ENCODE measurements around the gene KRTAP10-6. TPM values are rescaled to one million over a fixed set of nuclear protein-coding genes. Genes with fewer than 3 reads are reported as not detected.
"Not testable (repeated sequence)": the region's sequence is repeated elsewhere in the genome, so short reads cannot be mapped to it uniquely, and the experiment has no call there.

Gene KRTAP10-6
- total RNA-seq, 1 donor from 2014 or later: not detected

DNA sequence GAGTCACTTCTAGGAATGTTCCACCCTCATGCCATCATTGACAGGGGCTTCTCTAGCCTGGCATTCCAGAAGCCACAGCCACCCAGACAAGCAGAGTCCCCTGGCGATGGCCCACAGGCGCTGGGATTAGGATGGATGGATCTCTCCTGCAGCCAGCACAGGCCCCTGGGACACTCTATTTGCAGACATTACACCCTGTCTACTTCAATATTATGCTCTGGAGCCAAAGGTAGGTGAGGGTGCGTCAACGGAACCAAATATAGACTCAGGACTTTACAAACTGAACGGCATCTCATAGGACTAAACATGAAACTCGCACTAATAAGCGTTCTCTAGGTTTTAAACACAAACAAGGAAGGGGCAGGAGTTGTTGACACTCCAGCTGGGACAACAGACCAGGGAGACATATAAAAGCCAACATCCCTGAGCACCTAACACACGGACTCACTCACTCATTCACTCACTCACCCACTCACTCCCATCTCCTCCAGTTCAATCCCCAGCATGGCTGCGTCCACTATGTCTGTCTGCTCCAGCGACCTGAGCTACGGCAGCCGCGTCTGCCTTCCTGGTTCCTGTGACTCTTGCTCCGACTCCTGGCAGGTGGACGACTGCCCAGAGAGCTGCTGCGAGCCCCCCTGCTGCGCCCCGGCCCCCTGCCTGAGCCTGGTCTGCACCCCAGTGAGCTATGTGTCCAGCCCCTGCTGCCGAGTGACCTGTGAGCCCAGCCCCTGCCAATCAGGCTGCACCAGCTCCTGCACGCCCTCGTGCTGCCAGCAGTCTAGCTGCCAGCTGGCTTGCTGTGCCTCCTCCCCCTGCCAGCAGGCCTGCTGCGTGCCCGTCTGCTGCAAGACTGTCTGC, 8.0 kb upstream of the KRTAP10-6 start, which contains the start of gene KRTAP10-7:
TSS of gene KRTAP10-7 (plus strand) at position 480 of the 861 bp plus-strand sequence. CDS start at position 505, 25 bp downstream.
- DNase-seq (ENCODE audit: low read depth, low spot score): not testable (repeated sequence)

DNA sequence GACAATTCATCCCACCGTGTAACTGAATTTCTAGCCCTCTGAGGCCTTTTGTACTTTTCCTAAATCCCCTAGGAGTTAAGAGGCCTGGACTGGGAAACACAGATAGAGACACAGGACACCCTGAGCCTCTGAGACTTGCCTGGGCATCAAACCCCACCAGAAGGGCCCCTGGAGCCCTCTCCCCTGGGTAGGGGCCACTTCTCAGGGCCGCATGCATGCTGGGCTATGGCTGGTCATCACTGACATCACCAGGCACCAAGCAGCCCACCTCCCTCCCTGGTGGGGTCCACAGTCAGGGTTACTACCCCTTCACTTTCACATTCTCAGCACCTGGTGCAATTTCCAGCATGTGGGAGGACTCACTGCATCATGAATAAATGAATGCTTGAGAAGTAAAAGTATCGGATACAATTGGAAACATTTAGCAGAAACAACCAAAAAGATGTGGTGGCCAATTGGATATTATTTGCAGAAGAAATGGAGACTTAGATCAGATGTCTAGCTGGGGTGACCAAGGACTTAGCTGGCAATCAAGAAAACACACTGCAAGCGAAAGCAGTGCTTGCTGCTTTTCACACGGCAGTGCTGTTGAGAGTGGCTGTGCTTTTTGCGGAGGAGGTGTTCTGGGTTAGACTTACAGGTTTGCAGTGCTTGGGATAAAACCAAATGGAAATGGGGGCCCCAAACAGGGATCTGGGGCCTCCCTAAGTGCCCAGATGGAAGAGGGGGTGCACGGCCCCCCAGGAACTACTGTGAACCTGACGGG, 7.1 kb upstream of the KRTAP10-6 start:
- no peak for DNase-seq (ENCODE audit: low read depth, low spot score)

DNA sequence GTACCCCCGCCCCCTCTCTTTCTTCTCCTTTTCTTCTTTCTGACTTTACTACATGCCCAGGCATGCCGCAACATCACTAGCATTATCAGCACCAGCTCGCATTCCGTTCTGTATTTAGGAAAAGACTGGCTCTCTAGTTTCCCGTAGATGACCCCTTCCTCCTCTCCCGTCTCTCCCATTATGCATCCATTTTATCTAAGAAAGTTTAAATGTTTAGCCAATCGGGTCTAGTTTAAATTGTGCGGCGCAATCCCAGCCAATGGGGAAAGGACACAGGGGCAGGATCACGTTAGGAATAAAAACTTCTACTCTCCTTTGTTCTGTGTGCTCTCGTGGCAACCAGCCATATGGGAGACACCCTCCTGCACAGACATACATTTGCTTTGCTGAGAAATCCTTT, 5.8 kb upstream of the KRTAP10-6 start:
- DNase-seq (ENCODE audit: low read depth, low spot score): no peak

DNA sequence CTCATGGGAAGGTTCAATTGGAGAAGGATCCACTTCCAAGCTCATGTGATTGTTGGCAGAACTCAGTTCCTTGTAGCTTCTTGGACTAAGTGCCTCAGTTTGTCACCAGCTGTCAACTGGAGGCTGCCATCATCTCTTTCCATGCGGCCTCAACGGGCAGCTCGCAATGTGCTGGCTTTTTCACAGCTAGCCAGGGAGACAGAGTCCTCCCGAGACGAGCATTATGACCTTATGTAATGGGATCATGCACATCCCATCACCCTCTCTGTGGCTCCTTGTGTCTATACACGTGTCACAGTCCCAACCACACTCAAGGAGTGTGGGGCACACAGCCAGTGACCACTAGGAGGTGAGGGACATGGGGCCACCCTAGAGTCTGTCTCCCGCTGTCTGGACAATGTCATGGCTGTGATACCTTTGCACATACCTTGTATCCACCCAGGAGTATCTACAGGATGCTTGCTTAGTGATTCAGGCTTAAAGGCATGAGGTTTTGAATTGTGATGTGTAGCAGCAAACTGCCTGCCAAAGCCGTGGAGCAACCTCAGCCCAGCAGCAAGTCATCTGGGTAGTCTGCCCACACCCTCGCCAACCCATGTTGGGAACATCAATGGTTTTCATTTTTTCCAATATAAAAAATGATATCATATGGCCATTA, 3.9 kb upstream of the KRTAP10-6 start:
- DNase-seq (ENCODE audit: low read depth, low spot score): no peak

DNA sequence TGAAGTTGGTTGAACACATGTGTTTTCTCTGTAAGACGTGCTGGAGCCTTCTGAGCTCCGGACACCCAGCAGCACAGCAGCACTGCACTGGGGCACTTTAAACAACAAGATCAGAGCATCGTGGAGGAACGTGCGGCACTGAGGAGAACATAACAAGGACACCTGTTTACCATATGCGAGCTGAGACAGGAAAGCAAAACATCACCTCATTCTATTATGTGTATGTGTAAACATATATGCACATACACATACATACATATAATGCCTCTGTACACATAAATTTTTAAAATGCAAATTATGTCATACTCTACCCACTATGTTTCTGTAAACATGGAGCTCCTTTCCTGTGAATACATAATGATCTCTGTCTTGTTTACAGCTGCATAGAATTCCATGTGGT, 3.2 kb upstream of the KRTAP10-6 start:
- no peak for DNase-seq (ENCODE audit: low read depth, low spot score)

DNA sequence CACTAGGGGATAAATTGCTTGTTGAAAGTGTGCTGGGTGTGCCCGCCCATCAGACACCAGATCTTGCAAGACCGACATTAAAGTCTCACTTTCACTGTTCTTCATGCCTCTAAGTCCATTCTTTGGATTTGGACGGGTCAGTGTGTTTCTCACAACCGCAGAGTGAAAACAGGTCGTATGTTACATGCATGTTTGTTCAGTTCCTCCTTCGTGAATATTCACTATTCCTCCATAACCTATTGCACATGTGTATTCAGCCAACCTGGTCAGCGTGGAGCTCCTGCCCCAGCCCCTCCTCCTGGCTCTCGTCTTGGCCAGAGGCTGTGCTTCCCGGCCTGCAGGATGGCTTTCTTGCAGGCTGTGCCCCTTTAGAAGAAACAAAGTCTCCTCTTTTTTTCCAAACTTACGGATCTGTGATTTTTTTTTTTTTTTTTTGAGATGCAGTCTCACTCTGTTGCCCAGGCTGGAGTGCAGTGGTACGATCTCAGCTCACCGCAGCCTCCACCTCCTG, 2.2 kb upstream of the KRTAP10-6 start:
- DNase-seq (ENCODE audit: low read depth, low spot score): no peak

DNA sequence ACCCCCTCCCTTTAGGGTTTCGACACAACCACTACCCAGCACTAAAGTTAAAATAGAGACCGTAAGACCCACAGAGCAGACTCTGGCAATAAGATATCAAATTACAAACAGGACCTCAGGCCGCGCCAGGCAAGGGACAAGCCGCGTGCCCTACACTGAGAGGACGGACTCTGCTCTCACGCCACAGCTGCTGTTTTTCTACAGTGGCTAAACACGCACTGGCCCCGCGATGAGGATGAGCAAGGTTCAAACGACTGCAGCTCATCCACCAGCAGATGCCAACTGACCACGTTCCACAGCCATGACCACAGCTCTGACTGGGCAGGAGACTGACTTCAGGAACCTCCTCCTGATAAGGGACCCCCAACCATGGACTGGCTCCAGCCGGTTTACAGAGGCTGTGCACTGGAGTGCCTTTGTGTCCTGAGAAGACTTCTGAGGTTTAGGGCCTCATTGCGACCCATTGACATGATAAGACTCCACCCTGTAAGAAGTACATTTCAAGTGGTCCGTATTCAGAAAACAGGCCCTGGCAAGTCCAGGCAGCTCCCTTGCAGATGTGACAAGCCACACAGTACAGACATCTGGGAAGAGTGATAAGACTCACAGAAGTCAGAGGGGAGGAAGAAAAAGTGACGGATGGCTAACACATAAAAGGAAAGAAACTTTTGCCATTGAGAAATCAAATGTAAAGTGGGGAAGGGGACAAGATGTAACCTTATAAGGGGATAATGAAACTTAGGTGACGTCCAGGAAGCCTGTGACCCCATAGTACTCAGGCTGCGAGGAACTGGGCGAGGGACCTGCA, 1.5 kb upstream of the KRTAP10-6 start:
- no peak for DNase-seq (ENCODE audit: low read depth, low spot score)

DNA sequence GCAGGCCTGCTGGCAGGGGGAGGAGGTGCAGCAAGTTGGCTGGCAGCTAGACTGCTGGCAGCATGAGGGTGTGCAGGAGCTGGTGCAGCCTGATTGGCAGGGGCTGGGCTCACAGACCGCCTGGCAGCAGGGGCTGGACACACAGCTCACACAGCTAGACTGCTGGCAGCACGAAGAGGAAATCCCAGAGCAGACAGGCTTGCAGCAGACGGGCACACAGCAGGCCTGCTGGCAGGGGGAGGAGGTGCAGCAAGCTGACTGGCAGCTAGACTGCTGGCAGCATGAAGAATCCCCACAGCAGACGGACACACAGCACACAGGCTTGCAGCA, 539 bp downstream of the KRTAP10-6 start:
- not testable (repeated sequence) for DNase-seq (ENCODE audit: low read depth, low spot score)

DNA sequence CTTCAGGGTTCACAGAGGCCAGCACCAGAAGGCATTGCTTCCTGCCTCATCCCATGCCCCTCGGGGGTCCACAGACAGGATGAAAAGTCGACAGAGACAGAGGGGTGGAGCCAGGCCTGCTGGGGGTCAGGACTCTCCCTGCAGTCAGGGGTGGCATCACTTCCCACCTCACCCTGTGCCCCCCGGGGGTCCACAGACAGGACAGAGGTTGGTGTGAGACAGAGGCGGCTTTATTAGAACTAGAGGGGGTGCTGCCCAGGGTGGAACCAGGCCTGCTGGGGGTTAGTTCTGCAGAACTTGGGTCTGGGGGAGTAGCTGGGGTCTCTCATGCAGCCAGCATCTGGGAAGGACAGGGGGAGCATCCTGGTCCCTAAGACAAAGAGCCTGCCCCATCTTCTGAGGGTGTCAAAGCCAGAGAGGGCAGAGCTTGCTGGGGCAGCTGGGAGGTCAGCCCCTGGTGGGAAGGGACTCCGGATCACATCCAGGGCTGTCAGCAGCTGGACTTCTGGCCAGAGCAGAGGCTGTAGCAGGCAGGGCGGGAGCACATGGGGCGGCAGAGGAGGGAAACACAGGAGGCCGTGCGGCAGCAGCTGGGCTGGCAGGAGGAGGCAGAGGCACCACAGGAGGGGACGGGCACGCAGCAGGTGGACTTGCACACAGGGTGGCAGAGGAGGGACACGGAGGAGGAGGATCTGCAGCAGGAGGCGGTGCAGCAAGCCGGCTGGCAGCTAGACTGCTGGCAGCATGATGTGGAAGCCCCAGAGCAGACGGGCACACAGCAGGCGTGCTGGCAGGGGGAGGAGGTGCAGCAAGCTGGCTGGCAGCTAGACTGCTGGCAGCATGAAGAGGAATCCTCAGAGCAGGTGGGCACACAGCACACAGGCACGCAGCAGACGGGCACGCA, 1.2 kb downstream of the KRTAP10-6 start:
- DNase-seq (ENCODE audit: low read depth, low spot score): not testable (repeated sequence)

DNA sequence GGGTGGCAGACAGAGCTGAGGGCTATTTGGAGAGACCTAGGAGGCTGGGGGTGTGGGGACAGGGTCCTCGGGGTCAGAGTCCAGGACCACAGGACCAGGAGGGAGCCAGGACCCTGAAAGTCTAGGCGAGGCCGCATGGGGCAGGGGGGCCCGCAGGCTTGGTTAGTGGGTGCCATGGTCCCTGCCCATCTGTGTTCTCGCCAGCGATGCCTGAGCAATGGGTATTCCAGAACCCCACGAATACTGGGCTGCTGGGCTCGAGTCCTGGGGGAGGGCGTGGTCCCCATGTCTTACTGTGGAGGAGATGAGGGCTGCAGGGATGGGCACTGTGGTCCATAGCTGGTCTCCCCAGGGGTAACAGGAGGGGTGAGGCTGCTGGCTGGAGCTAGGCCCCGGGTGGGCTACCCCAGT, 2.0 kb downstream of the KRTAP10-6 start:
- no peak for DNase-seq (ENCODE audit: low read depth, low spot score)

DNA sequence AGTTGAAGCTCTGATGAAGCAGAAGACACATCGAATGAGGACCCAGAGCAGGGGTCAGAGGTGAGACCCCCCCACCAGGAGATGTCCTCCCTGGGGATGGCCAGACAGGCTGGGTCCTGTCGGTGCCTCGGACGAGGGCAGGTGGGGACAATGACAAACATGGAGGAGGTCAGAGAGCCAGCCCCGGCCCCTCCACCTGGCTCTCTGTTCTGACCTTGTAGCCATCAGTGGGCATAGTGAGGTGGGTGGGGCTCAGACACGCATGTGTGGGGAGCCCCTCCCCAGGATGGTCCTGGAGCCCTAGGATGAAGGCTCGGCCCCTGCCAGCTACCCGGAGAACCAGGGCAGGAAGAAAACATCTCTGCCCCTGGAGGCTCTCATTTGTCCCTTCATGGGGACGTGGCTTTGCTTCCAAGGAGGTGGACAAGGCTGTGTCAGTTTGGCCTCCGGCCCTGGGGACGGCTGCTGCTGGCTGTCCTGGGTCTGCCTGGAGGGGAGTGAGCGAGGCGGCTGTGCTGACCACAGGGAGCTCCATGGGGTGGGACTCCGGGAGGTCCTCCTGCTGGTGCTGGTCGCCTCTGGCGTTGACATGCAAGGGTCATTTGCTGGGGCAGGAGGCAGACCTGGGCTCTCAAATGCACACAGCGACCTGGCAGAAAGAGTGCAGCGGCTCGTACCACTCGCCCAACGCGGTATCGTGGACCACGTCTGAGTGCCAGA, 2.6 kb downstream of the KRTAP10-6 start:
- DNase-seq (ENCODE audit: low read depth, low spot score): no peak

DNA sequence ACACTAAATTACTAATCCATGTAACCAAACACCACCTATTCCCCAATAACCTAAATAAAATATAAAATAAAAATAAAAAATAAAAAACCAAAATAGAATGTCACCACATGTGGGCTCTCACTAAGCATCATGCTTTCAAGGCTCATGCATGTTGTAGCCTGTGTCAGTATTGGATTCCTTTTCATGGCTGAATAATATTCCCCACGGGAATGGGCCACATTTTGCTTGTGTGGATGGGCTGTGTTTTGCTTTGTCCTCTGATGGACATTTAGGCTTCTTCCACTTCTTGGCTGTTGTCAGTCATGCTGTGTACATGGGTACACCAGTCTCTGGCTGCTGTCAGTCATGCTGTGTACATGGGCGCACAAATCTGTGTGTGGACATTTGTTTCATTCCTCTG, 3.2 kb downstream of the KRTAP10-6 start:
- DNase-seq (ENCODE audit: low read depth, low spot score): no peak

DNA sequence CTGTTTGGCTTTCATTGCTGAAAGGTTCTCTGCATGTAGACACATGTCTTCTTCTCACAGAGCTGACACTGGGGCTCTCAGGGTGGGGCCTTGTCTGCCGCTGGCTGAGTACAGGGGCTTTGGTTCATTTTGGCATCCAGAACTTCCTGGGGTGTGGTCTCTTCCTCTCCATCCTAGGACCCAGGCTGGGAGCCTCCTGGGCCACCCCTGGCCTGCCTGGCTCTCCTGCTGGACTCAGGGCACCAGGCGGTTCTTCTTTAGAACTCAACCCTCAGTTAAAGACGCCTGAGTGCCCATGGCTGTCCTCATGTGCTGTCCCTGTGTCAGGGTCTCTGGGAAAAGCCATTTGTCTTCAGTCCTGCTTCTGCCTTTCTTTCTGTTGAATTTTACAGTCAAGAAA, 6.4 kb downstream of the KRTAP10-6 start:
- DNase-seq (ENCODE audit: low read depth, low spot score): no peak

DNA sequence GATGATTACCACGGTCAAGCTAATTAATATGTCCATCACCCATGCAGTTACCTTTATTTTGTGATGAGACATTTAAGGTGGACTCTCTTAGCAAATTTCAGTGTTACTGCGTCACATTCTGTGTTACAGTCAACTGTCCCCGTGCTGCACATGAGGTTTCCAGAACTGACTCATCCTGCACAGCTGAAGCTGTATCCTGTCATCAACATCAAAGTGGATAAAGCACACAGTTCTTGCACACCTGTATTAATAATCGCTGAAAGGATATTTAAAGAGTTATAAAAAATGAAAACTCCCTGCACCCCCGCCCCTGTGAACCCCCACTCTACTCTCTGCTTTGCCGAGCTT, 8.5 kb downstream of the KRTAP10-6 start:
- DNase-seq (ENCODE audit: low read depth, low spot score): no peak

DNA sequence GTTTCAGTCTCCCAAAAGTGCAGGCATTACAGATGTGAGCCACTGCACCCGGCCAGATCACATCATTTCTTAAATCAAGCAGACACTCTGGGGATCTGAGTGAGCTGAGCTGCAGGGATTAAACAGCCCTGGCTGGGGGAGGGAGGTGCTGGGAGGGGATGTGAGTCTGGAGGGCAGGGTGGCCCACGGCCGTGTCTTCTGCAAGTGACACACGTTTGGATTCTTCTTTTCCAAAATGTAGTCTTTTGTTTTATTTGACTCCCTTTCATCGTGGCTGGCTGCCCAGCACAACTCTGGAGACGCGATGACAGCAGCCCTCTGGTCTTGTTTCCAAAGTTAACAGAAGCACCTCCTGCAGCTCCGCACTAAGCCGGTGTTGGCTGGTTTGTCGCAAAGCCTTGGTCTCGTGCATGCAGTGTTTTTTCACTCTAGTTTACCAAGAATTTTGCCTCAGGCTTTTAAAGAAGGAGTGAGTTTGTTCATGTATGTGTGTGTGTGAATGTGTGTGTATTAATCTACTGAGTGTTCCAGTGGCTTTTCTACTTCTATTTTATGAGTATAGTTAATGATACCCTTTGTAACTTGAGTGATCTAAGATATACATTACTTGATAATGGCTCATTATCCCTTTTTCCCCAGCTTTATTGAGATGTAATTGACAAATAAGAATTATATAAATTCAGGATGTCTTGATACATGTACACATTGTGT, 9.1 kb downstream of the KRTAP10-6 start:
- no peak for DNase-seq (ENCODE audit: low read depth, low spot score)

DNA sequence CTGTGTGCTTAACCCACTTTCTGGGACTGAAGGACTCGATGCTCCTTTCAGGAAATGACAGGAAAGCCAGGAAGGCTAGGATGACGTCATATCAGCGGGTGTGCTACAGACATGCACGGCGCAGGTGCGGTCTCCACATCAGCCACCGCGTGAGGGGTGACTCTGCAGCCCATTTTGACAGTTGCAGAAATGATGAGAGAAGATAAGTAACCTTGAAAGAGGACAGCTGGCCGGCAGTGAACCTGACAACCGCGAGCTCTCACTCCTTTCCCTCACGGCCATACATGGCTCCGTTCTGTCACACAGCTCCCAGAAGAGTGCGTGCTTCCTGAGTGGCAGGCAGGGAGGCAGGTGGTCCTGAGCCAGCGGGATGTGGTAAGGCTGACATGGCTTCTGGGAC, 10.2 kb downstream of the KRTAP10-6 start:
- DNase-seq (ENCODE audit: low read depth, low spot score): no peak

DNA sequence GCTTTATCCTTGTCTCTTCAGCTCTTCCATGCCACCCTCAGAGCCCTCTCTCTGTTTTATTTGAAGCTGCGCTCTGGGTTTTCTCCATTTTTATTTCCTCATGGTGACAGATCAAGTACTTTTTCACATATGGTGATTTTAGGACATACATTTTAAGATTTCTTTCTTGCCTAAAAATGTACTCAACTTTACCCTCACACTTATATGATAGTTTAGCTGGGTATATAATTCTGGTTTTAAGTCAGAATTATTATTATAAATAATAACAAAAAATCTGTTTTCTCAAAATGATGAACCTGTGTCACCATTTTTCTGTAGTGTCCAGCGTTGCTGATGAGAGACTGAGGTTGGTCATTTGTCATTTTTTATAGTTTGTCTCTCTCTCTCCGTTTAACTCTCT, 11.1 kb downstream of the KRTAP10-6 start:
- no peak for DNase-seq (ENCODE audit: low read depth, low spot score)

DNA sequence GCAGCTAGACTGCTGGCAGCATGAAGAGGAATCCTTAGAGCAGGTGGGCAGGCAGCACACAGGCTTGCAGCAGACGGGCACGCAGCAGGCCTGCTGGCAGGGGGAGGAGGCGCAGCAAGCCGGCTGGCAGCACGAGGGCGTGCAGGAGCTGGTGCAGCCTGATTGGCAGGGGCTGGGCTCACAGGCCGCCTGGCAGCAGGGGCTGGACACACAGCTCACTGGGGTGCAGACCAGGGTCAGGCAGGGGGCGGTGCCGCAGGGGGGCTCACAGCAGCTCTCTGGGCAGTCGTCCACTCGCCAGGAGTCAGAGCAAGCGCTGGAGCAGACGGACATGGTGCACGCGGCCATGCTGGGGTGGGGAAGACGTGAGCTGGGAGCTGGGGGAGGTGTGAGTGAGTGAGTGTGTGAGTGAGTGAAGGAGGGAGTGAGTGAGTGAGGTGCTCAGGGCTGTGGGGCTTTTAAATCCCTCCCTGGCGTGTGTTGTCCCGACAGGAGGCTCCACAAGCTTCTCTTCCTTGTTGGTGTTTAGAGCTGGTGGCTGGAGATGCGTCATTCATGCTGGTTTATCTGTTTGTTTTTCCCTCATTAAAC, 12.0 kb downstream of the KRTAP10-6 start, which contains the start of gene KRTAP10-5:
TSS of gene KRTAP10-5 (minus strand) at position 374 of the 591 bp plus-strand sequence. CDS start at position 348, 26 bp downstream.
- DNase-seq (ENCODE audit: low read depth, low spot score): not testable (repeated sequence)
